PFSK-1 (cell line): ENCODE measurements around the gene CGB1.

ENCODE experiments used
- POLR2AphosphoS5 ChIP-seq: IDR thresholded peaks from 2 replicates; pipeline ENCODE4 v1.6.1; 2012; ENCODE audit warnings: low read depth, mild to moderate bottlenecking, control low read depth, low read length, moderate library complexity
- REST ChIP-seq, 2 experiments: IDR thresholded peaks; 2 replicates each; pipeline versions ENCODE4 v1.6.1 to v1.8.0; 2011 to 2012; ENCODE audit warnings: low read depth in 2 of 2, low read length in 2 of 2, control low read depth in 1 of 2, inconsistent platforms in 1 of 2, mild to moderate bottlenecking in 1 of 2, moderate library complexity in 1 of 2; ENCODE audit not compliant: insufficient read depth in 1 of 2
- TAF1 ChIP-seq: IDR thresholded peaks from 2 replicates; pipeline ENCODE4 v1.6.1; 2012; ENCODE audit warnings: low read length, control low read depth, borderline replicate concordance; ENCODE audit not compliant: insufficient read depth

GRCh38 chr19:48992581-48993174 is 44.0 kb downstream of the CGB1 start:
- TF ChIP-seq POLR2AphosphoS5 (no peak; the same call in 1 of the 2 replicates), REST (IDR thresholded peaks at IDR 0.05; ENCODE audit: insufficient read depth in 1 of 2, low read depth in 2 of 2, low read length in 2 of 2) (no peak), TAF1 (peak; percentile 5; the same call in 1 of the 2 replicates)
